ENCODE data around the gene COL4A2.

The COL4A2 gene

DNA sequence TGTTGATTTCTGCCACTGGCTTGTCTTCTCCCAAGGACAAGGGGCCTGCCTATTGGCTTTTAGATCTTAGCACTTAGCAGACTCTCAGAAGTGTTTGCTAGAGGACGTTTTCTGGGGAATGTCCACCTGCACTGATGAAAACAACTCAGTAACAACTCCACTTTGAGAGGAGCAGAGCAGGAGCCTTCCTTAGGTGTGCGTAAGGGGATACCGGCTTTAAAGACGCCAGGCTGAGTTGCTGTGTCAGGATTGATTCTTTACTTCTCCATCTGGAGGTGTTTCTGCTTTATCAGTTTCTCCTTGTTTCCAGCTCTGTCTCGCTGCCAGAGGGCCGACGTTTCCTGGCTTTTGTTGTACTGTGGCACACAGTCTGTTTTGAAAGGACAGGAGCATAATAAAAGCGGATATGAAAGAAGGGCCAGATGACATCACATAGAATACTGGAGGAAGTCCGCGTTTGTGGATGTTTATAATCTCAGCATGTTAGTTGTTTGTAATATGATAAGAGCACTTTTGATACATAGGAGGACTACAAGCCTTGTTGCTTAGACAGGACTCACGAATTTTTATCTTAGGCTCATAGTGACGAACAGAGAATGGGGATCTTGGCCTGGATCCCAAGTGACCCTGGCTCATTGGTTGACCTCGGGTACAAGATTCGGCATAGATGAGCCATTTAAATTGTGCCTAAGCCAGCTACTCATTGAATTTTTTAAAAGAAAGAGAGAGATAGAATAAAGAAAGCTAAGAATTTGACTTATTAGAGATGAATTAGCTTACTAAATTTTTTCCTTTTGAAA lies 34.6 kb downstream of the COL4A2 start:
- peak; percentile 91 for DNase-seq

DNA sequence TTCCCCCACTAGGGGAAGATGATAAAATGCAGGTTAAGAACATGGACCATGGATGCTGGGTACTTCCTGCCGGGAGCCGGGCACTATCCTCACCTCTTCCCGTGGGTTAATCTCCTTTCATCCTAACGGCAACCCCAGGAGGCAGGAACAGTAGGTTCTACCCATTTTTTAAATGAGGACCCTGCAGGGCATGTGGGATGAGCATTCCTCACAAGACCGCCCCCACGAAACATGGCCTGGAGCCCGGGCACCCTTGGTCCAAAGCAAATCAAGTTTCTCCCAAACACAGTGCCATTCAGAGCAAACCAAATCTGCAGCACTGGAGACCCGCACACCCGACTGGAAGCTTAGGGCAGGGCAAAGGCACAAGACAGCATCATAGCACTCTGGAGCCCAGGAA lies 35.4 kb downstream of the COL4A2 start:
- no peak for DNase-seq

DNA sequence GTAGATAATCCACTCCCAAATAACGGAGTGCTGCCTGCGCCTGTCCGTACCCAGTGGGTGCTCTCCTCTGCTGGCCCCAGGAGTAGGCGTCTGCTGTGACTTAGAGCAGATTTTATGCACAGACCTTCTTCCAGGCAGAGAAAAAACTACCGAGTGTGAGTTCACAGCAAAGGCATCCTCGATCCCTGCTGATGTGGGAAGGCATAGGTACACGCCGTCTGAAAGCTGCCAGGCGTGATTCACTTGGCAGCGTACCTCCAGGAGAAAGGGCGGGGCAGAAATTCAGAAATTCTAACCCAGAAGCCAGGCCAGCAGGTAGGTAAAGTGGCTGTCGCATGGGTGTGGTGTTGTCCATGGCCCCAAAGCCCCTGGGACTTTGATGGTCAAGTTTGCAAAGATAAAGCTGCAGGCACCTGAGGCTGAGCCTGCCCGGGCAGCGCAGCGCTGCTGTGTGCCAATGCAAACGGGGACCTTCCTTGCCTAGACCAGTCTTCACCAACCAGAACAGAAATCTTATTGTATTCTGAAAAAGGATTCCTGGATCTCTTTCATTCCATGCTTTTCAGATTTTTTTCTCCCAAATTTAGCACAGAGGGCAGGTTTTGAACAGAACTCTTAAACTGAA lies 36.3 kb downstream of the COL4A2 start:
- DNase-seq: no peak

DNA sequence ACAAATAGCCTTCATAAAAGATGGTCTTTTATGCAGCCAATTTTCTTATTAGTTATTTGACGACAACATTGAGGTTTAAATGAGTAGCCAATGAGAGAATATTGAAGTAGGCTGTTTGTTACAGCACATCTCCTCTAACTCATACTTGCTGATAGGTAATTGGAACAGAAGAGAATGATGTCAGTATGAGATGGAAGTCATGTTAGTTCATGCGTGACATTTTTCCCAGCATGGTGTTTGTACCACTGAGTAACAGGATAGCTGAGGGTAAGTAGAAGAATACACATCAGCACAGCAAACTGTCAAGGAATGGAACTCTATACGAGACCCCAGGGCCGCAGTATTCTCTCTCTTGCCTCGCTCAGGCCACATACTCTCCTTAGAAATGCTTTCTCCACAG lies 37.2 kb downstream of the COL4A2 start:
- no peak for DNase-seq

DNA sequence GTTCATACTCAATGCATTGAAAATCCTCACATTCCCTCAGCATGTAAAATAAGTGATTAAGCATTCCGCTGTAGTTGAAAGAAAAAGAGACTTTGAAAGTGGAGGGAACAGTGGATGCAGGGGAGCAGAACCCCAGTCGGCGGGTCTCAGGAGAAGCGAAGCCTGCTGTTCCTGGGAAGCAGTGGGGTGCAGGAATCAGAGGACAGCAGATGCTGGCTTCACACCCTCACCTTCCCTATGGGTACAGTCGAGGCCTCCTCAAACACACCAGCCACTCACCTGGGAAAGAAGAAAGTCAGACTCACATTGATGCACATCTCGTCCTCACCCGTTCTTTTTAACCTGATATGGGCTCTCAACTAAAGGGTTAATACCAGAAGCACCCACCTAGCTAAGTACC lies 38.2 kb downstream of the COL4A2 start:
- DNase-seq: no peak

DNA sequence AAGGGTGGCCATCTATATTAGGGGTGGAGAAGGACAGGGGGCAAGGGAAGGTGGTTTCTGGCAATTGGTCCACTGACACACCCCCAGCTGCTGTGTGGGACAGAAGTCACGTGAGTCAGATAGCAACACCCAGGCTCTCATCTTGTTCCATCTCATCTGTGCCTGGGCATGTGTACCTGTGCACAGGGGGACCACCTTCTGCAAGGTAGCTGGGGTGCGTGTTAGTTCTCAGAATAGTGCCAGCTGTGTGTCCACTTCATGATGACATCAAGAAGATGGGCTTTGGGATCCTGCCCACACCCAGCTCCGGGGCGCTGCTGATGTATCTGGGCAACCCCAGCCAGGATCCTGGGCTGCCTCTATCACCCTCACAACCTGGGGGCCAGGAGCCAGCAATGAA lies 38.6 kb downstream of the COL4A2 start:
- no peak for DNase-seq

DNA sequence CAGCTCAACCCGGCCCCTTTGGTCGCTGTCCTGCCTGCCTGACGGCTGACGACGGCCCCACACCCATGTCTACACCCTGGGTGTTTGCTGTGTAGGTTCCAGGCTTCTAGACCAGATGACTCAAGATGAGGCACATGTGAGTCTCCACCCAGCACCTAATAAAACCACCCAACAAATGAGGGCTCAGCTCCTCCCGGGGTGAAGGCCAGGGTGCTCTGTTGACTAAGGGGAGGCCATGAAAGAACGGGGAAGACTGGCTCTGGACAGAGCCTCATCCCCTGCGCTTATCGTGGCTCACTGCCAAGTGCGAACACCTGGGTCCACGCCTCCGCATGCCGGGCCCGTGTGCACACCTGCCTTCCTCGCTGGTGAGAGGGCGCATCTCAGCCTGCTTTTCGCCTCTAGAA lies 39.6 kb downstream of the COL4A2 start:
- peak; percentile 85 for DNase-seq

DNA sequence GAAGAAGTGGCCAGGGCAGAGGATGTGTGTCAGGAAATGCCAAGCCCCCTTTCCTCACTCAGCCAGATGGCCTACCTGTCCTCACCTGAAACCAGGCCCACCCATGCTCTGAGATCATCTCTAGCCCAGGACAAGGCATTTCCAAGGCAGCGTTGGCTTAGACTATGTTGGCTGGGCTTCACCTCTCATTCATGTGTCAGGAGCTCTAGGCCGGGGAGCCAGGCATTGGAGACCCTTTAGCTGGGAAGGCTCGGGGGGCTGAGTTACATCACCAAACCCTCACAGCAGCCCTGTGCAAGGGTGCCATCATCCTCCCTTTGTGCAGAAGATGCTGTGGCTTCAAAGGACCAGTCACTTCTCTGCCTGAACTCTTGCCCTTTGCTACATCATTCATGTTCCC lies 40.0 kb downstream of the COL4A2 start:
- DNase-seq: no peak

DNA sequence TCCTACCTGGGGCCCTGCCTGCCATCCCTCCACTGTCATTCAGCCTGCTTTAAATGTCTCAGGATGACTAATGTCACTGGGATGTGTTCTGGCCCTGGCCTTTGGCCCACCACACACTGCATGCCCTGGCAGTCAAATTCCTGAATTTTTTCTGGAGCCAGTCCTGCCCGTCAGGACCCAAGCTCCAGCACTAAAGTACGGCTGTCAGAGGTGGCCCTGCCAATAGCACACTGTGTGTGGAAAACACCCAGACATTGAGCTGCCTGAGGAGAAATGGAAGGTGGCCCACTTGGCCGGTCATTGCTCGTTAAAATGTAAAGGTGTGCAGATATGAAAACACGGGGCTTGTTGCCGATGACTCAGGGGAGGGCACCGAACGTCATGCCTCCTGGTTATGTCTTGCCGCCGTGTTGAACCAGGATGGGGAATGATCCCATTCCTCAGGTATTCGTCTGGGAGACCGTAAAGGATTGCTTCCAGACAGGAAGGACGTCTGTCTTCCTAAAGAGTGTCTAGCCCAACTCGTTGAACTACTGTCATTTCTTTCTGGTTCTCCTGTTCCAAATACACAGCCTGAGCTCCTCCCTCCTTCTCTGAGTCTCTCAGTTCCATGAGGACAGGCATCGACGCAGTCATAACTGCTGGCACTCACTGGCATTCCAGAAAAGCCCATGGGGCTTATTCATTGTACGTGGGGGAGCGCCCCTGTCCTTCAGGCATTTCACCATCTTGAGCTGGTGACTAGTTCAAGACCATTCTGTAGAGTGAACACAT lies 40.6 kb downstream of the COL4A2 start:
- no peak for DNase-seq

DNA sequence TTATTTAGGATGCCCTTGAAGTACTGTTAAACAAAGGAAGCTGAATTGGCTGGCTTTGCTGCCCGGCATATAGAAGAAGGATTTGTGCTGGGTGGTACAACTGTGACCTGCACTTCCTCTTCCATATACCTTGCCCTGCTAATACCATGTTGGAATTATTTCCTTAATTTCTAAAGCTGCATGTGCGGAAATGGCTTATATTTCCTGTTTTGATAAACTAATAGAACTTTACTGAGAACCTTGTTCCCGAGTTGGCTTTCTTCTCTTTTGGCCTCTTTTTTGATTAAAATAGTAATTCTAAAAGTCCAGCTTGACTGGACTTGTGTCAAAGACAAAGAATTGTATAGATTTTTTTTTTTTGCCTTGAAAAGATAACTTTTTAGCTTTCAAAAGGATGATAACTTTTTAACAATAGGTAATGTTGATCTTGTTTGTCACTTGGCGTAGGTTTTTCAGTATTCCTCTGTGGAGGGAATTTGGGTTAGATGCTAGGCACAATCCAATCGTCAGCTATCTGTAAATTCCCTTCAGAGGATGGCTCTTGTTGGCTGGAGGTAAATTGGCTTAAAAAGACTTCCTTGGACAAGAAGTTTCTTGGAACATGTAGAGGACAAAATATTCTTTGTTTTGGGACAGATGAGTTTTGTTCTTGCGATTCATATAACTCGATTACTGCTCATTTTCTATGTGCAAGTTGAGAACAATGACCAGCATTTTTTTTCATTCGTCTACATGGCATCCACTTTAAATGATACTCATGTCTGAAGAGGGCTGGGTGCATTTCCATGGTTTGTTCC lies 41.4 kb downstream of the COL4A2 start:
- DNase-seq: no peak

DNA sequence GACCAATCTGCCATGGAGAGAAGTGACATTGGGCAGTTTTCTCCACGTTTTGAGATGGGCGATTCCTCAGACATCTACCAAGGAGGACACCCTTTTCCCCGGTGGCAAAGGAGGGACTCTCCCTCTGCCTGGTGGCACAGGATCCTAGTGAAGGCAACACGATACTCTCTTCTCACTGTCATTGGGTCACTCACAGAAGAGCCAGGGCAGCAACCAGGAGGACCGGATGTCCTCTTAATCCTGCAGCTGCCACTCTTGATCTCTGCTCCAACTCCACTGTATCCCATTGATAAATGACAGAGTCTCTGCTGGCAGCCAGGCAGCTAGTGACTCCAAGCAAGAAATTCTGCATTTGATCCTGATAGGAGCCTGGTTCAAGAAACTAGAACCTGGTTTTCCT lies 42.2 kb downstream of the COL4A2 start:
- DNase-seq: peak; percentile 50

DNA sequence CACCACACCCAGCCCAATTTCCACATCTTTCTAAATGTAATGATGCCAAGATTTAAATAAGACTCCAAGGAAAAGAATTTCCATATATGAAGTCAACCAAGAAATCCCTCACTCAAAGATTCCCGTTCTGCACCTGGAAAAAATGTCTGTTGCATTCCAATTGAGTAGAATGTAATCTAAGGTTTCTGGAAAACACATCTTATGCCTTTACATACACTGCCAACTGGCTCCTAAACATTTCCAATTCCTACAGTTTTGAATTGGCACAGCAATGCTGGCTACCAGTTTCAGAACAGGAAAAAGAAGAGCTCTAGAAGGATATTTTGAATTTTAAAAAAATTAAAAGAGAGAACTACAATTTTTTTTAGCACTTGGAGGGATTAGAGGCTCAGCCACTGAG lies 43.0 kb downstream of the COL4A2 start:
- DNase-seq: no peak

DNA sequence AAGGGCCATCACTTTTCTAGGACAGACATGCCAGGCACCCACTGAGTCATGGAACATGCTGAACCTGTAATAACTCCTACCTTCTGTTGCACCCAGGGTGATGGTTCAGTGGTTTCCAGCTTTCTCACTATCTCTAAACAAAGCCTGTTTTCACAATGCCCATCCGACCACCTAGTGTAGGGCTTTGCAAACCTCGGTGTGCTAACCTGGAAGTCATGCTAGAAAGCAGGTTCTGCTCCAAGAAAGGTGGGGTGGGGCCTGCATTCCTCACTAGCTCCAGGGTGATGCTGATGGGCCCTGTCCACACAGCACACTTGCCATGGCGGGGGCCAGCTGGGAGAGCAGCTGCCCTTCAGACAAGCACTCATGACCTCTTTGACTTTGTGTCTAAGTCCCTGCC lies 43.4 kb downstream of the COL4A2 start:
- no peak for DNase-seq

DNA sequence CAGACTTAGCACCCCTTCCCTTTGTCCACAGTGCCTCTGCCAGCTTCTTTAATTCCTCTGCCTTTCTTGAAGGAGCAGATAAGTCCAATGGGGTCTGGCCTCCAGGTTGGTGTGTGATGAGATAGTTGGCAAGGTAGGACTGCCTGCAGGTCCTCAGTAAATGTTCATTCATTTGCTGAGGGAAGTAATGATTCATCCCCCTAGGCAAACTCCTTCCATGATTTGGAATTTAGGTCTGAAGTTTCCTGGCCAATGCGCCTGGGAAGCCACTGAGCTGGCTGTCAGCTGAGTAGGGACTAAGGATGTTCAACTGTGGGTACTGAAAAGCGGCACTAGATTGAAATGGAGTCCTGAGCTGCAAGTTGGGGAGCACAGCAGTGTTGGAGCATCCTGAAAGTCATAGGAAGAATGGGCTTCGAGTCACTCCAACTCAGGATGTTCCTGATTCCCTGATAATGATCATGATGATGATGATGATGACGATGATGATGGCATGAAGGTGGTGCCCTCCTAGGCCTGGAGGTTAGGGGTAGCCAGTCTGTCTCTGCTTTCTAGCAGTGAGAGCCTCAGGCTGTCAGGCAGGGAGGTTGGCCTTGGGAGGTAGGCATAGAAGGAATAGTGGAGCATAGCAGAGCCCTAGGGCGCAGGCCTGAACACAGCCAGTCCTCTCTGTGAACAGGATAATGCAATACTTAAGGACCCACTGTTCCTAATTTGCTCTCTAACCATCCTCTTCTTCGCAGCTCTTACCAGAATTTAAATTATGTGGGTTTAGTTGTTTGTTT lies 44.7 kb downstream of the COL4A2 start:
- DNase-seq: no peak

DNA sequence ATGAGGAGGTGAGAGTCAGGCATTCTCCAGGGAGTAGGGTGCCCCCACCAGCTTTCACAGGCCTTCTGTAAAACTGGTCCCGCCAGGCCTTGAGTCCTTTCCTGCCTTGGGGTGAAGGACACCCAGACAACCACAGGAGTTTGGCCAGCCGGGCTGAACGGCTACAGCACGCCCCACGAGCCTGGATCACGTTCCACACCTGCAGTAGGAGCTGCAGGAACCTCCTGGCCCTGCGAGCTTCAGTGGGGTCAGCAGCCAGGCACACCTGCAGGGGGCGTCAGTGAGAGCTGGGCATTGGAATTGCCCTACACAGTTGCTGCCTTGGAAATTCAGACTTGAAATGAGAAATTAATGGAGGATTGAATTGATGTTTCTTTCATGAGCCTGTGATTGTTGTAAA lies 45.7 kb downstream of the COL4A2 start:
- DNase-seq: no peak

DNA sequence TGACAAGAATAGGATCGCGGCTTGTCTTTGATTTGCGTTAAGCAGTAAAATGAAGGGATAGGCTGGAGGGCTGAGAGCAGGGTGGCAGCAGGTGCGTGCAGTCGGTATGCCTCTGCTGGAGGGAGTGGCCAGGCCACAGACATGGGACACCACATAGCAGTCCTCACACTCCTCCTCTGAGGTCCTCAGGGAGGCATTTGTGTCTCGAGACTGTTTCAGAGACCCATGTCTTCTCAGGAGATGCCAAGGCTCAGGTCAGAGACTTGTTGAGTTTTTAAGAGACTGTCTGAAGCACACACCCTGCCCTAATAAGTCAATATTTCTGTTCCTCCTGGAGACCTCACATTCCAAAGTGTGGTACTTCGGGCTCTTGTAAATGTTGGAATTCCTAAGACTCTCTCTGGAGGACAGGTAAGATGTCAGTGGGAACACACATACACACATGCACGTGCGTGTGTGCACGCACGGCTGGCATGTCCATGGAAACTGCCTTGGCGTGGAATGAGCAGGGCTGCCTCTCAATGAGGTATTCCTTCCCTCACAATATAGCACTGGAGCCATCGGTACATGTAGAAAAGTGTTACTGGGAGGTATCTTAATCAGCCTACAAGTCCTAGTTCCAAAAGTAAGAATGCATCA lies 46.4 kb downstream of the COL4A2 start:
- no peak for DNase-seq

DNA sequence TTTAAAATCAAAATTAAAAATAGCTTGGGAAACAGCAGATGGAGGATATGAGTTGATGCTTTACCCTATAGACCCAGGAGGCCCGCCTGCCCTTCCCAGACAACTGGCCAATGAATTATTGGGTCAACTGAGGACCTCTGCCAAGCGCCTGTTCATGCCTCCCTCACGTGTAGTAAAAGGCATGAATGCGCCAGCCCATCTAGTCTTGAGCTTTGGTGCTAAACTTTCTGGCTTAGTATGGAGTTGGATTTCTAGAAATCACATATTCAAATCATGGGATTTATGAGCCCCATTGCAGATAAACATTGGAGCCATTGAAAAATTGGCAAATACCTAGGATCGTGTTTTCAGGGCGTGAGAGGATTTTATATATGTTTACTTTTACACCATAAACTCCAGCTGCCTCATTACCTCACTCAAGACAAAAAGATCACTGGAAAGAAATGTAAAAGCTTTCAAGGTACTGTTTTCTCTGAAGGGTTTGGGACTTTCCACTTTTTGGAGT lies 47.1 kb downstream of the COL4A2 start:
- DNase-seq: no peak

DNA sequence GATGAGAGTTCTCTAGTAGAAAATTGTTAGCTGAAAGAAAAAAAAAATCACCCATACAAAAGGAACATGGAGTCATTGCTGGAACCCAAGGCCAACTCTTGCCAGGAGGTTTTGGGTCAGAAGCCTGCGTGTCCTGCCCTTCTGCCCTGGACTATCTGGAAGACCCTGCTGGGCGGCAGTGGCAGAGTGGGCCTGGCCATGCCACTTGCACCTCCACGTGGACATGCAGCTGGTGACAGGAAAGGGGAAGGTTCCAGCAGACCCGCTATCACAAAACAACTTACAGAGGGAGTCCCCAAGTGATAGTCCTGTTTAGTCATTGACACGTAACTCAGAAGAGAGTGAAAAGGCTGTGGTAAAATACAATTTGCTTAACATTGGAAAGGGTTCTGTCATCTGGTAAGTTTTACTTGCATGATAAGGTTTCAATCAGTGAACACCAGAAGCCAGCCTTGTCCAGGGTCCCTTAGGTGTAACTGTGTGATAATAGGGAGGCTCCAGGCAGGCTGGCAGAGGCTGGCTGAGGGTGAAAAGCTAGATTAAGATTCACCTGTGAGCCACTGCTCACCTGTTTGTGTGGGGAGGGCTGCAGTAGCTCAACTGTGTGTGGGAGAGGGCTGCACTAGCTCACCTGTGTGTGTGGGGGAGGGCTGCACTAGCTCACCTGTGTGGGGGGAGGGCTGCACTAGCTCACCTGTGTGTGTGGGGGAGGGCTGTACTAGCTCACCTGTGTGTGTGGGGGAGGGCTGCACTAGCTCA lies 47.8 kb downstream of the COL4A2 start:
- DNase-seq: peak; percentile 31

DNA sequence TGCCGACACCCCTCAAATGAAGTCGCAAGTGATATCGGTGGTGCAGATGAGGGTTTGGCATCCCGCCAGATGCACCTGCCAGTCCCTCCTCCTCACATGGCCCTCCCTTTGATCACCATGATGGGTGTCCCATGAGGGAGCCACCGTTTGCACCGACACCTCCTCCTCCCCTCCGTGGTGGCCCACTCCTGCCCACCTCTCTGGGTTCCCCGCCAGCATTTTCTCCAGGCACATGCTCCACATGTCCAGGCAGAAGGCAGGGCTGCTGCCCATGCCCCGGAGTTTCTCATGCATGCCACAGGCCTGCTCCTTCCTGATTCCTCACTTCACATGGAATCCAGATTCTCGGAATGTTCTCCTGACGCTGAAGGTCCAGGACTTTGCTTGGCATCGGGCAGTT lies 49.3 kb downstream of the COL4A2 start:
- DNase-seq: no peak

DNA sequence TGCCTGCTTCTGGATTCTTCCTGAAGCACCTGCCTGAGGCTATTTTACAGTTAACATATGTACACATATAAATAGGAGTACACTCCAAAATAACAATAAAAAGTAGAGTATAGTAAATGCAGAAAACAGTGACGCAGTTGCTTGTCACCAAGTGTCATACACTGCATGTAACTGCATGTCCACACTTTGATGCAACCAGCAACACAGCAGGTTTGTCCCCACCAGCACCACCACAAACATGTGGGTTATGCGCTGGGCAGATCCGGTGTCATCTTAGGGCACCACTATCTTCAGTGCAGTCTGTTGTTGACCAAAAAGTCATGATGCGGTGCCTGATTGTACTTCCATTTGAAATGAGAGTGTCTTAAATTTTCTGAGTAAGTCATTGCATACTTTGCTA lies 51.3 kb downstream of the COL4A2 start:
- DNase-seq: no peak

DNA sequence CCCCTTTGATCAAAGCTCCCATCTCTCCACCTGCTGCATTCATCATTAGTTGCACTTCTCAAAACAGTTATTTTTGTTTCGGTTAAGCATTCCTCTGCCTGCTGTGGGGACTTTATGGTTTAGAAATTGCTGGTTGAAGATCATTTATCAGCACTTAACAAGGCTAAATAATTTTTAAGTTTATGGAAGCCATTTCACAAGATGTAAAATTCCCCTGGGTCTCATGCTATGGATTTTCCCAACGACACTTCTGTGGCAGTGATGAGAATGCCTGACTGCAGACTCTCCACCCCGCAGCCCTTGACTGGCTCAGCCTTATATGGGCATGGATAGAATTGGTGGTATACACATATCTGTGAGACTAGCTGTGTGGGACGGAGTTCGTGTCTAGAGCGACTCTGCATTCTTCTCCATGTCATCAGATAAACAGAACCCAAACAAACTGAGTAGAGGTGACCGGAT lies 52.8 kb downstream of the COL4A2 start:
- no peak for DNase-seq
